Neural cell (in vitro differentiated cells): ENCODE measurements around the gene ACTG2.

Experiments
- EZH2 ChIP-seq: fragments of 200-600, 300-800 bp; shearing (Covaris generic), sonication (generic); IDR thresholded peaks from 2 replicates; pipeline ENCODE4 v1.6.1; 2014; ENCODE audit warnings: antibody characterized with exemption, low read length, borderline replicate concordance, mild to moderate bottlenecking; ENCODE audit not compliant: insufficient read depth, poor library complexity, severe bottlenecking
- POLR2AphosphoS5 ChIP-seq: IDR thresholded peaks from 2 replicates; pipeline ENCODE4 v1.6.1; 2012
- RAD21 ChIP-seq: fragments of 450-650 bp; conservative IDR thresholded peaks from 2 replicates; pipeline ENCODE4 v1.6.1; 2014; ENCODE audit warnings: antibody characterized with exemption, mild to moderate bottlenecking, moderate library complexity
- SMC3 ChIP-seq: fragments of 450-650 bp; conservative IDR thresholded peaks from 2 replicates; pipeline ENCODE4 v1.6.1; 2014; ENCODE audit warnings: antibody characterized with exemption, mild to moderate bottlenecking, moderate library complexity; ENCODE audit not compliant: poor library complexity
- TF ChIP-seq, protein P1 (sequence below): fragments of 450-650 bp; IDR thresholded peaks from 2 replicates; pipeline ENCODE4 v1.5.1; 2014; ENCODE audit warnings: antibody characterized with exemption, mild to moderate bottlenecking, moderate library complexity; ENCODE audit not compliant: poor library complexity, severe bottlenecking
- TF ChIP-seq, protein P2 (sequence below): IDR thresholded peaks from 2 replicates; pipeline ENCODE4 v1.6.1; 2012; ENCODE audit warnings: borderline replicate concordance

DNA sequence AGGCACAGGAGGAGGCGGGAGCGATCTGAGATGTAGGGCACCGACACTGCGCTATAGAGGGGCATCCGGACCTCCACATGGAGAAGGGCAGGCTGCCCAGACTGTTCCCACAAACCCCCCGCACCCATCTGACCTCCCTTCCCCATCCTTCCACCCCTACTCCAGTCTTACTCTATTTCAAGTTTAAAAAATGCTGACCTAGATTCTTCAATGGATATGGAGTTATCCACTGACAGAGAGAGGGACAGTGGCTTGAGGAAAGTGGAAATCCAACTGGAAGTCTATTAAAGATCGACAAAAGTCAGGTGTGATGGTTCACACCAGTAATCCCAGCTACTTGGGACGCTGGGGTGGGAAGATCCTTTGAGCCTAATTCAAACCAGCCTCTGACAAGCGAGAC, 28.8 kb downstream of the ACTG2 start:
- TF ChIP-seq EZH2: no peak
- TF ChIP-seq RAD21: no peak
- TF ChIP-seq, protein P1, sequence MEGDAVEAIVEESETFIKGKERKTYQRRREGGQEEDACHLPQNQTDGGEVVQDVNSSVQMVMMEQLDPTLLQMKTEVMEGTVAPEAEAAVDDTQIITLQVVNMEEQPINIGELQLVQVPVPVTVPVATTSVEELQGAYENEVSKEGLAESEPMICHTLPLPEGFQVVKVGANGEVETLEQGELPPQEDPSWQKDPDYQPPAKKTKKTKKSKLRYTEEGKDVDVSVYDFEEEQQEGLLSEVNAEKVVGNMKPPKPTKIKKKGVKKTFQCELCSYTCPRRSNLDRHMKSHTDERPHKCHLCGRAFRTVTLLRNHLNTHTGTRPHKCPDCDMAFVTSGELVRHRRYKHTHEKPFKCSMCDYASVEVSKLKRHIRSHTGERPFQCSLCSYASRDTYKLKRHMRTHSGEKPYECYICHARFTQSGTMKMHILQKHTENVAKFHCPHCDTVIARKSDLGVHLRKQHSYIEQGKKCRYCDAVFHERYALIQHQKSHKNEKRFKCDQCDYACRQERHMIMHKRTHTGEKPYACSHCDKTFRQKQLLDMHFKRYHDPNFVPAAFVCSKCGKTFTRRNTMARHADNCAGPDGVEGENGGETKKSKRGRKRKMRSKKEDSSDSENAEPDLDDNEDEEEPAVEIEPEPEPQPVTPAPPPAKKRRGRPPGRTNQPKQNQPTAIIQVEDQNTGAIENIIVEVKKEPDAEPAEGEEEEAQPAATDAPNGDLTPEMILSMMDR: no peak
- no peak for TF ChIP-seq POLR2AphosphoS5
- no peak for TF ChIP-seq SMC3
- TF ChIP-seq, protein P2, sequence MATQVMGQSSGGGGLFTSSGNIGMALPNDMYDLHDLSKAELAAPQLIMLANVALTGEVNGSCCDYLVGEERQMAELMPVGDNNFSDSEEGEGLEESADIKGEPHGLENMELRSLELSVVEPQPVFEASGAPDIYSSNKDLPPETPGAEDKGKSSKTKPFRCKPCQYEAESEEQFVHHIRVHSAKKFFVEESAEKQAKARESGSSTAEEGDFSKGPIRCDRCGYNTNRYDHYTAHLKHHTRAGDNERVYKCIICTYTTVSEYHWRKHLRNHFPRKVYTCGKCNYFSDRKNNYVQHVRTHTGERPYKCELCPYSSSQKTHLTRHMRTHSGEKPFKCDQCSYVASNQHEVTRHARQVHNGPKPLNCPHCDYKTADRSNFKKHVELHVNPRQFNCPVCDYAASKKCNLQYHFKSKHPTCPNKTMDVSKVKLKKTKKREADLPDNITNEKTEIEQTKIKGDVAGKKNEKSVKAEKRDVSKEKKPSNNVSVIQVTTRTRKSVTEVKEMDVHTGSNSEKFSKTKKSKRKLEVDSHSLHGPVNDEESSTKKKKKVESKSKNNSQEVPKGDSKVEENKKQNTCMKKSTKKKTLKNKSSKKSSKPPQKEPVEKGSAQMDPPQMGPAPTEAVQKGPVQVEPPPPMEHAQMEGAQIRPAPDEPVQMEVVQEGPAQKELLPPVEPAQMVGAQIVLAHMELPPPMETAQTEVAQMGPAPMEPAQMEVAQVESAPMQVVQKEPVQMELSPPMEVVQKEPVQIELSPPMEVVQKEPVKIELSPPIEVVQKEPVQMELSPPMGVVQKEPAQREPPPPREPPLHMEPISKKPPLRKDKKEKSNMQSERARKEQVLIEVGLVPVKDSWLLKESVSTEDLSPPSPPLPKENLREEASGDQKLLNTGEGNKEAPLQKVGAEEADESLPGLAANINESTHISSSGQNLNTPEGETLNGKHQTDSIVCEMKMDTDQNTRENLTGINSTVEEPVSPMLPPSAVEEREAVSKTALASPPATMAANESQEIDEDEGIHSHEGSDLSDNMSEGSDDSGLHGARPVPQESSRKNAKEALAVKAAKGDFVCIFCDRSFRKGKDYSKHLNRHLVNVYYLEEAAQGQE: no peak
